ENCODE results near the gene MAGI1. TPM values are rescaled to one million over a fixed set of nuclear protein-coding genes. Genes with fewer than 3 reads are reported as not detected.
A peak's percentile ranks its signal among the peaks of the same experiment; 100 is the strongest.

MAGI1 gene
- total and polyA plus RNA-seq, 2 donors (not counting 1 experiment from before 2014, with no cell fraction given), result 15.7 to 23.7 TPM

- Histone ChIP-seq H3K4me1 (ENCODE audit: control insufficient read depth, extremely low read depth, insufficient read depth, low read length) (no peaks in the 10 kb centered on the region), H3K36me3 (ENCODE audit: control insufficient read depth, insufficient read depth, low read length) (no peaks in the 10 kb centered on the region), H3K27me3 (ENCODE audit: control insufficient read depth, insufficient read depth, low read length) (no peaks in the 10 kb centered on the region), H3K9ac (ENCODE audit: insufficient read depth, low read length) (no peak overlapping the region), H3K4me3 (replicated peaks in 1 of 4; ENCODE audit: control extremely low read depth in 1 of 4, insufficient read depth in 1 of 4, low read depth in 3 of 4, low read length in 4 of 4) (no peak overlapping the region), H3K9me3 (ENCODE audit: control insufficient read depth, insufficient read depth, low read depth, low read length) (no peaks in the 10 kb centered on the region), H2AFZ (ENCODE audit: low read length) (no peak overlapping the region), H3K4me2 (ENCODE audit: extremely low read depth, insufficient read depth, low read length) (no peak overlapping the region), H4K20me1 (ENCODE audit: control insufficient read depth, extremely low read depth, insufficient read depth, low read length) (peaks cover 3% of the 10 kb centered on the region), H3K27ac (ENCODE audit: insufficient read depth, low read length) (no peak overlapping the region), H3K79me2 (ENCODE audit: control insufficient read depth, insufficient read depth, low read length) (no peaks in the 10 kb centered on the region)
- peak in 1 of 2 donors; percentile 34 for DNase-seq (ENCODE audit: low read depth in 2 of 2)
- TF ChIP-seq EZH2 (IDR thresholded peaks at IDR 0.05; ENCODE audit: low read length, missing control alignments), result no peak
- TF ChIP-seq, protein P1, sequence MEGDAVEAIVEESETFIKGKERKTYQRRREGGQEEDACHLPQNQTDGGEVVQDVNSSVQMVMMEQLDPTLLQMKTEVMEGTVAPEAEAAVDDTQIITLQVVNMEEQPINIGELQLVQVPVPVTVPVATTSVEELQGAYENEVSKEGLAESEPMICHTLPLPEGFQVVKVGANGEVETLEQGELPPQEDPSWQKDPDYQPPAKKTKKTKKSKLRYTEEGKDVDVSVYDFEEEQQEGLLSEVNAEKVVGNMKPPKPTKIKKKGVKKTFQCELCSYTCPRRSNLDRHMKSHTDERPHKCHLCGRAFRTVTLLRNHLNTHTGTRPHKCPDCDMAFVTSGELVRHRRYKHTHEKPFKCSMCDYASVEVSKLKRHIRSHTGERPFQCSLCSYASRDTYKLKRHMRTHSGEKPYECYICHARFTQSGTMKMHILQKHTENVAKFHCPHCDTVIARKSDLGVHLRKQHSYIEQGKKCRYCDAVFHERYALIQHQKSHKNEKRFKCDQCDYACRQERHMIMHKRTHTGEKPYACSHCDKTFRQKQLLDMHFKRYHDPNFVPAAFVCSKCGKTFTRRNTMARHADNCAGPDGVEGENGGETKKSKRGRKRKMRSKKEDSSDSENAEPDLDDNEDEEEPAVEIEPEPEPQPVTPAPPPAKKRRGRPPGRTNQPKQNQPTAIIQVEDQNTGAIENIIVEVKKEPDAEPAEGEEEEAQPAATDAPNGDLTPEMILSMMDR (conservative IDR thresholded peaks at IDR 0.05 in 1 of 2, IDR thresholded peaks at IDR 0.05 in 1 of 2; ENCODE audit: low read depth in 1 of 2, low read length in 2 of 2), result no peak
Measured at GRCh38 chr3:65855370-65856100, 183.2 kb downstream of the MAGI1 start.

- no peak overlapping the region for H3K27ac ChIP-seq (ENCODE audit: insufficient read depth, low read length)
- no peaks in the 10 kb centered on the region for H3K9me3 ChIP-seq (ENCODE audit: control insufficient read depth, insufficient read depth, low read depth, low read length)
- H4K20me1 ChIP-seq (ENCODE audit: control insufficient read depth, extremely low read depth, insufficient read depth, low read length), result peaks cover 3% of the 10 kb centered on the region
- H2AFZ ChIP-seq (ENCODE audit: low read length), result no peak overlapping the region
- no peak for TF ChIP-seq EZH2 (IDR thresholded peaks at IDR 0.05; ENCODE audit: low read length, missing control alignments)
- TF ChIP-seq, protein P1 (conservative IDR thresholded peaks at IDR 0.05 in 1 of 2, IDR thresholded peaks at IDR 0.05 in 1 of 2; ENCODE audit: low read depth in 1 of 2, low read length in 2 of 2), result no peak
- no peaks in the 10 kb centered on the region for H3K4me1 ChIP-seq (ENCODE audit: control insufficient read depth, extremely low read depth, insufficient read depth, low read length)
- H3K36me3 ChIP-seq (ENCODE audit: control insufficient read depth, insufficient read depth, low read length), result no peaks in the 10 kb centered on the region
- no peak overlapping the region for H3K4me2 ChIP-seq (ENCODE audit: extremely low read depth, insufficient read depth, low read length)
- H3K27me3 ChIP-seq (ENCODE audit: control insufficient read depth, insufficient read depth, low read length), result no peaks in the 10 kb centered on the region
- no peak overlapping the region for H3K4me3 ChIP-seq (replicated peaks in 1 of 4; ENCODE audit: control extremely low read depth in 1 of 4, insufficient read depth in 1 of 4, low read depth in 3 of 4, low read length in 4 of 4)
- no peaks in the 10 kb centered on the region for H3K79me2 ChIP-seq (ENCODE audit: control insufficient read depth, insufficient read depth, low read length)
- DNase-seq (ENCODE audit: low read depth in 2 of 2), result peak in 1 of 2 donors; percentile 43
- H3K9ac ChIP-seq (ENCODE audit: insufficient read depth, low read length), result no peak overlapping the region
Measured at GRCh38 chr3:65854606-65855304, 184.0 kb downstream of the MAGI1 start.

DNA sequence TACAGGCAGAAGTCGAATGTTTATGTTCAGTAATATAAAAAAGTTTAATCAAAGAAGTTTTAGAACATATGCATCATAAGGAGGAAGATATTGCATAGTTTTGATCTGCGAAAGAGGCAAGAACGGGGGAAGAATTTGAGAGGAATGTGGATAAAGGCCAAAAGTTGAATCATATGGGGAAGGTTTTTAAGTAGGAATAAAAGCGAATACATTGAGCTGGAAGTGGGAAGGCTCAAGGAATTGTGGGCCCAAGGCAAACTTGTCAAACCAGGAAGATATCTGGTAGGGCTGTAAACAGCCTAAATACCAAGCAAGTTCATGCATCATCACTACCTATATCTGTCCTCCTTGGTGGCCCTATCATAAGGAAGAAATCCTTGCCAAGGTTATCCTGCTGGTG lies 186.9 kb downstream of the MAGI1 start:
- H3K36me3 ChIP-seq (ENCODE audit: control insufficient read depth, insufficient read depth, low read length), result no peaks in the 10 kb centered on the region
- H3K4me3 ChIP-seq (replicated peaks in 1 of 4; ENCODE audit: control extremely low read depth in 1 of 4, insufficient read depth in 1 of 4, low read depth in 3 of 4, low read length in 4 of 4), result no peak overlapping the region
- H3K9me3 ChIP-seq (ENCODE audit: control insufficient read depth, insufficient read depth, low read depth, low read length), result no peaks in the 10 kb centered on the region
- H3K9ac ChIP-seq (ENCODE audit: insufficient read depth, low read length), result no peak overlapping the region
- no peaks in the 10 kb centered on the region for H3K4me1 ChIP-seq (ENCODE audit: control insufficient read depth, extremely low read depth, insufficient read depth, low read length)
- DNase-seq (ENCODE audit: low read depth in 2 of 2), result peak; percentile 85 to 87
- H4K20me1 ChIP-seq (ENCODE audit: control insufficient read depth, extremely low read depth, insufficient read depth, low read length), result peaks cover 3% of the 10 kb centered on the region
- H3K4me2 ChIP-seq (ENCODE audit: extremely low read depth, insufficient read depth, low read length), result no peak overlapping the region
- H3K27ac ChIP-seq (ENCODE audit: insufficient read depth, low read length), result no peak overlapping the region
- H3K27me3 ChIP-seq (ENCODE audit: control insufficient read depth, insufficient read depth, low read length), result no peaks in the 10 kb centered on the region
- H3K79me2 ChIP-seq (ENCODE audit: control insufficient read depth, insufficient read depth, low read length), result no peaks in the 10 kb centered on the region
- TF ChIP-seq, protein P1 (conservative IDR thresholded peaks at IDR 0.05 in 1 of 2, IDR thresholded peaks at IDR 0.05 in 1 of 2; ENCODE audit: low read depth in 1 of 2, low read length in 2 of 2), result no peak
- TF ChIP-seq EZH2 (IDR thresholded peaks at IDR 0.05; ENCODE audit: low read length, missing control alignments), result no peak
- H2AFZ ChIP-seq (ENCODE audit: low read length), result no peak overlapping the region
